Stimulated activated CD4-positive, alpha-beta T cell treated with anti-CD3 and anti-CD28 coated beads, Interleukin-1b, Interleukin-23, amount 100 ng/mL, for 1 hour (primary cell): Measurements from ENCODE around the gene EGFR.

Source experiments
- DNase-seq, 2 donors: peaks; one replicate each; pipeline ENCODE4 v3.0.0-alpha.2; 2020; ENCODE audit warnings: low read depth in 2 of 2

The EGFR gene

GRCh38 chr7:55127622-55128081 lies 108.8 kb downstream of the EGFR start:
- DNase-seq, result no peak

GRCh38 chr7:55128693-55129394 lies 110.0 kb downstream of the EGFR start:
- no peak for DNase-seq

DNA sequence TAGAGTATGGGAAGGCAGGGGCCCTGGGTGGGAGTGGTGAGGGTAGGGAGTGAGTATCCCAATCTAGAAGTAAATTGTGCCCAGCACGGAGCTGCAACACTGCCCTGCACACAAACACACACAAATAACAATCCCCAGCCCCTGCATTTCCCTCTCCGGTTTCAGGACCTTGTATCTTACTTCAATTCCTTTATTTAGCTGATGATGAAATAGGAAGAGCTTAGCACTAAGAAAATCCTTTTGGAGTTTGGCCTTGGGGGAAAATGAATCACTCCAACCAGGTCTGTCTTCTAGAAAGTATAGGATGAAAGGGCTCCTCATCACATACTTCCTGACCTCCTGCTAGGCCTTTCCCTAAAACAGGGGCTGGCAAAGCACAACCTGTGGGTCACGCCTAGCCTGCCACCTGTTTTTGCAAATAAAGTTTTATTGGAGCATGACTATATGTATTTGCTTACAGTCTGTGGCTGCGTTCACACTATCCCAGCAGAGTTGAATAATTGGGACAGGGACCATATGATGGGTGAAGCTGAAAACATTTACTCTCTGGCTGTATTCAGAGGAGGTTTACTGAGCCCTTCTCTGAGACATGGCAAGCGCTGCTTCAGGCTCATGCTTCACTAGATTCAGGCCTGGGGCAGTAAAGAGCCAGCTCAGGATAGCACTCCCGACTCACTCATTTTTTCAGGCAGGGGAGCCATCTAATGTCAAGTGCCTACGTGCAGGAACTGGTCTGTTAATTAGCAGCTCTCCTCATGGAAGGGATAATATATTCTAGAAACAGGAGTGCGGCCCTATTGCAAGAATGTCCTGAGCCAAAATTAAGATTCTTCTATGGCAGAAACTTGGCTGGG lies 111.0 kb downstream of the EGFR start:
- no peak for DNase-seq

GRCh38 chr7:55130395-55131141 lies 111.8 kb downstream of the EGFR start:
- no peak for DNase-seq

- no peak for DNase-seq
Observed at GRCh38 chr7:55131142-55131929, 112.5 kb downstream of the EGFR start.

- DNase-seq, result no peak
Observed at GRCh38 chr7:55132550-55132889, 113.7 kb downstream of the EGFR start.

DNA sequence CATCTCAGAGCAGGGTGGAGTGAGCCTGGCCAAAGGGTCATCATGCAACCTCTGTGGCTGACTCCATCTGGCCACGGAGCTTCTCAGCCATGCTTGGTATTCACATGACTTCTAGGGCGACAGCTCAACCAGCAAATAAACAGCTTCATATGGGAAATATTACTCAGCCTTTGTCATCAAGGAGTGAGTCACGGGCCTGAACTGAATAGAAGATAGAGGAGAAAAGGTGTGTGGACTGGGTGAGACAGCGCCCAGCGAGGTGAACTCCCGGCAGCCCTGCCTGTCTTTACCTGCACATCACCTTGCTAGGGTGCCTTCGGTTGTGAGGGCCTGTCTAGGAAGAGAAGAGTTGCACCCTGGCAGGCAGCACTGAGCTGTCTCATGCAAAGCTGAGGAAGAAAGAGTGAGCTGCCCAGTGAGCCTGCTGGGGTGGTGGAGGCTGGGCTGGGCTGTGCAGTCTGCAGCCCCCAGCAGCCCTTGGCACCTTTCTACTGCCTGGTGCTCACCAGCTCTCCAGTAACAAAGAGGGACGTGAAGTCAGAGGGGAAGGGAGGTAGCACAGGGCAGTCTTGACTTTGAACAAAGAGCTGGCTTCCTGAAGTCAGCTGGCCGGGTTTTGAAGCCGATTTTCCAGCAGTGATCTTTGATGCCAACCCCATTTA lies 114.2 kb downstream of the EGFR start:
- DNase-seq, result no peak

DNA sequence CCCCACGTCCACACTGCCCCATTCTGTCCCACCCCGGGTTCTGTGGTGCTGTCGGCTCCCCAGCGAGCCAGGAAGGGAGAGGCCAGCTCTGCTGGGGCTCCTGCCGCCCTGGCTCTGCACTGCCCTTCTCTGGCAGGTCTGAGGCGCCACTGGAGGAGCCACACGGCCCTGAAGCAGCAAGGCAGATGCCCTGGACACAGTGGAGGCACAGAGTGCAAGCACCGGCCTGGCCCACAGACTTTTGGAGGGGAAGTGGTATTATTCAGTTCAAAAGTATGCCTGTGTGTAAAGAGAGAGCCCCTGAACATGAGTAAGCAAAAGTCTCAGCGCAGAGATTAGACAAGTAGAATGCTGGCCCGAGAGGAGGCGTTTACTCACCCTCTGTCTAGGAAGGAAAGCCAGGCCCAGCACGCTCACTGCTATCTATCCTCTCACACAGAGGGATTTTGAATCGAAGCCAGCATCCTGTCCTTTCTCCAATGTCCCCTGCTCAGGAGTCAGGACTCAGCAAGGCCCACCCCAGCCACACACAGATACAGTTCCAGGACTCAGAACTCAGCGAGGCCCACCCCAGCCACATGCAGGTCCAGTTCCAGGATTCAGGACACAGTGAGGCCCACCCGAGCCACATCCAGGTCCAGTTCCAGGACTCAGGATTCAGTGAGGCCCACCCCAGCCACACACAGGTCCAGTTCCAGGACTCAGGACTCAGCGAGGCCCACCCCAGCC lies 115.0 kb downstream of the EGFR start:
- DNase-seq, result no peak

GRCh38 chr7:55134359-55134725 lies 115.5 kb downstream of the EGFR start:
- DNase-seq, result no peak

DNA sequence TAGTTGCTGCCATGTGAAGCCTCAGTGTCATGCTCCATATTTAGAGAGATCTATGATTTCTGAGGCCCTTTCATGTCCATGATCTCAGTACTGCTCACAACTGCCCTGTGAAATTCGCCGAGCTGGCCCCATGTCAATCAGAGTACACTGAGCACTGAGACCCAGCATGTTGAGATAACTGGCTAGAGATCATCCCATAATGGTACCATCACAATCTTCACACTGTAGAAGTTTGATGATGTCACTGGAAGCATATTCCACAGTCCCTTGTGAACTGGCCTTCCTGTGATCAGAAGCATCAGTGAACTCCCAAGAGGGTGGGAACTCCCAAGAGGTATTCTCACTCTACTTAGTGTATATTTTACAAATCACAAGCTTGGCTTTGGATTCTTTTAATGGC lies 116.0 kb downstream of the EGFR start:
- no peak for DNase-seq

- DNase-seq, result no peak
Observed at GRCh38 chr7:55135462-55135861, 116.6 kb downstream of the EGFR start.

GRCh38 chr7:55138663-55139062 lies 119.8 kb downstream of the EGFR start:
- DNase-seq, result no peak

DNA sequence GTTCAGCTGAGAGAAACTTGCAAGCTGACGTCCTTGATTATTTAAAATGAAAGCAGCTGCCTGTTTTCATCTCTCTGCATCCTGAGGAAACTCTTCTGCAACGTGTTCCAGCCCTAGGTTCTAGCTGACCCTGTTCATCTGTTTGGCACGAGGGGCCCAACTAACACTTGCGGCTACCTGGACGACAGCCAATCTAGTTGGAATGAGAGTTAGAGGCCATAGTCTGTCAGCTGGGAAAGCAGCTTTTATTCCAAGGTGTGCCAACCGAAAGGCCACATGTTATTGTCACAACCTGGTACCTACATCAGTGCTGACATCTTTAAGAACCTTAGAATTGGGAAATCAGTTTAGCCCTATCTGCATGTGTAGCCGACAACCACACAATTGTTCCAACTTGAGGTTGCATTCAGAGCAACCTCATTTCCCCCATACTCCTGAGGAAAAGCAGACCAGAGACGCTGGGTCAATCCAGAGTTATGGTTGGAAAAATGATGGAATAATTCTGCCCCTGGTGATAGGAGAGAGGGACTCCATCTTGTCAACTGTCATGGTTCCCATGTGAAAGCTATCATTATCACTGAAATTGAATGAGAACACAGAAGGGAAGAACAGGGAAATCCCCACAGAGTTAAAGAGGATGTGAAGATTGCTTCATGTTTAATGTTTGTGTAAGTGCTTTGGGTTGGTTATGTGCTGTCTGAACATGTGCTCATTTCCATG lies 121.6 kb downstream of the EGFR start:
- no peak for DNase-seq

GRCh38 chr7:55140941-55141278 lies 122.1 kb downstream of the EGFR start:
- DNase-seq, result no peak

DNA sequence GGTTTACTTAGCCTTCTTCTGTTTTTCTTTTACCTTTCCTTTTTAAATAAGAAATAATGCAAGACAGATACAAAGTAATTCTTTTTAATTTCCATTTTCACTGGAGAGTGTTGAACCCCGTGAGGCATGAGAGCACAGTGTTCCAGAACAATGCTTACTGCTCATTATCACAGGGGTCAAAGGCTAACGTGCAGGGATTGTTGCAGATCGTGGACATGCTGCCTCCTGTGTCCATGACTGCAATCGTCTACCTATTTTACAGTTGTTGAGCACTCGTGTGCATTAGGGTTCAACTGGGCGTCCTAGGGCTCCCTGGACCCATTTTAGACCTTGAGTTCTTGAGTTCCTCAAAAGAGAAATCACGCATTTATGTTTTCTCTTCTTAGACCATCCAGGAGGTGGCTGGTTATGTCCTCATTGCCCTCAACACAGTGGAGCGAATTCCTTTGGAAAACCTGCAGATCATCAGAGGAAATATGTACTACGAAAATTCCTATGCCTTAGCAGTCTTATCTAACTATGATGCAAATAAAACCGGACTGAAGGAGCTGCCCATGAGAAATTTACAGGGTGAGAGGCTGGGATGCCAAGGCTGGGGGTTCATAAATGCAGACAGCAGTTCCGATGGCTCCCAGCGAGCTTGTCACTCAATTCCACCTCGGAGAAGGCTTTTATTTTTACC lies 124.2 kb downstream of the EGFR start:
- DNase-seq, result no peak

DNA sequence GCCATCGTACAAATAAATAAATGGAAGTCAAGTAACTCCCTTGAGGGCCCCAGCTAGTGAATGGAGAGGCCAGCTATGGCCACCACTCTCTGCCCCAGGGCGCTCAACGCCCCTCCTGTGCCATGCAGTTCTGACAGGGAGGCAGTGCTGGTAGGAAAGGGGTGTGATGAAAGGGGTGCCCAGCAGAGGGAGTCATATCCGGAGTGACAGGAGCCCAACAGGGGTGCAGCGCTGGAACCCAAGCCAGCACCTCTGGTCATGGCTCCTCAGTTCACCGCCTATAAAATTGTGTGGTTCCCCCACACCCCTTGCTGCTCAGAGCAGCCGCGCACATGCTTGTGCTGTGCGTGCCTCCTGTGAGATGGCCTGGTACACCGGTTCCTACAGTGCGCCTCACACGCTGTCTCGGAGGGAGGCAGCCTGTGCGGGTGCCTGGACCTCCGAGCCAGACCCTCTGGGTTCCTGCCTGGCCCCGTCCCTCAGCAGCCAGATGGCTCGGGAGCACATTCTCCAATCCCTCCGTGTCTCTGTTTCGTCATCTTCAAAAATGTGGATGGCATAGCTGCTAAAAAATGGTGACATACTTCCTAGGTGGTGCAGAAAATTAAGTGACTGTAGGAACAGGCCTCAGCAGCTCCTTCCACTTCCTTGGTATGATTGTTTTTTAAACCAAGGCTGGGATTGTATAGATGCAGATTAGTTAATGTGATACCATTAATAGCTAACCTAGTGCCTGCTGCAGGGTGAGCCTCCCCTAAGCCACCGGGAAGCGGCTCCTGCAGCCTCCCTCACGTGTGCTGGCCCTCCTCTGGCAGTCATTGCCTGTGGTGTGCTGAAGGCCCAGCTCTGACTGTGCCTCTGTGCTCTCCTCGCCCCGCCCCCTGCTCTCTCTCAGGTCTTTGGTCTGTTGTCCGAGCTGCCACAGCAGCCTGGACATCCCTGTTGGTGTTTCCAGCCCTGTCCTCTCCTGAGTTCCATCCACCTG lies 125.8 kb downstream of the EGFR start:
- DNase-seq, result no peak

DNA sequence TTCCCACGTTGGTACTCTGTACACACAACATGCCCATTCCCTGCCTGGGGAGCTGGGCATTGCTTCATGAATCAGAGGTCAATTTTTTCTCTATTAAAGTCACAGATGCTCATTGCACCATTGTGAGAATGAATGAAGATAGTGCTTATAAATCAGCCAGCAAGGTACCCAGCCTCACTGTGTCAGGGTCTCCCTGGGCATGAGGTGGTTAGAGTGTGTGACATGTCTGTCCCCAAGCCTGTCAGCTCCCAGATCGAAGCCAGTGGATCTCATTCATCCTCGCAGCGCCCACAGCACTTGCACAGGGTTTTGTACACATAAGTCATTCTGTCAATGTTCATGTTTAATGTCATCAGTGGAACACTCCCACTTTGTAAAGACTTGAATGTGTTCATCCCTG lies 126.8 kb downstream of the EGFR start:
- no peak for DNase-seq

DNA sequence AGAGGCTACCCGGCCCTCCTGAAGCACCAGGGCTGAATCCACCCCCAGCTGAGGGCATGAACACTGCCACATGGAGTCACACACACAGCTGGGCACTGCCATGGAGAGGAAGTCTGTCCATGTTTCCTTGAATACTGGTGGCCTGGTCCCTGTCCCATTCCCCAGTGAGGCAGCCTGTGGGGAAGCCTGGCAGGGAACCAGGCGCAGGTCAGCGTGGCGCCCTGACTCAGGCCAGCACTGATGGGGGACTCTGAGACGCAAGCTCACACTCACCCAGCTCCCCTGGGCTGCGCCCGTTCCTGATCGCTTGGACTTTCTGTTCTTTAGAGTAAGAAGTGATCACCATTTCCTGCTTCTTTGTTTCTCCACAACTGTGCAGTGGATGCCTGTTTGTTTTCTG lies 128.3 kb downstream of the EGFR start:
- DNase-seq, result no peak
